ENCODE measurements around the gene TELO2.

DNA sequence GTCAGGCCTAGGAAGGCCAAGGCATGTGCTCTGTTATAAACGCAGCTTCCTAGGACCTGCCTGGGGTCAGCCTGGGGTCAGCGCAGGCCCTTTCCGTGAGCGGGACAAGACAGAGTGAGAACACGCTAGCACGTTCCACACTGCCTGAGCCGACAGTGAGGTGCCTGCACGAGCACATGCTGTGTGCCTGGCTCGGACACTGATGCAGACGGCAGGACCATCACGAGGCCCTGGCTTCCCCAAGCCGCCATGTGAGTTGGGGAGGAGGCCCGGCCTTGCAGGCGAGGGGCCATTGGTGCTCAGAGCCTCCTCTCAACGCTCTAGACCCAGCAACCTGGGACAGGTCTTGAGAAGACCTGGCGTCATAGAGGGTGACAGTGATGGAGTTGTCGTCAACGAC is 49.4 kb downstream of the TELO2 start:
- TF ChIP-seq, protein P1, sequence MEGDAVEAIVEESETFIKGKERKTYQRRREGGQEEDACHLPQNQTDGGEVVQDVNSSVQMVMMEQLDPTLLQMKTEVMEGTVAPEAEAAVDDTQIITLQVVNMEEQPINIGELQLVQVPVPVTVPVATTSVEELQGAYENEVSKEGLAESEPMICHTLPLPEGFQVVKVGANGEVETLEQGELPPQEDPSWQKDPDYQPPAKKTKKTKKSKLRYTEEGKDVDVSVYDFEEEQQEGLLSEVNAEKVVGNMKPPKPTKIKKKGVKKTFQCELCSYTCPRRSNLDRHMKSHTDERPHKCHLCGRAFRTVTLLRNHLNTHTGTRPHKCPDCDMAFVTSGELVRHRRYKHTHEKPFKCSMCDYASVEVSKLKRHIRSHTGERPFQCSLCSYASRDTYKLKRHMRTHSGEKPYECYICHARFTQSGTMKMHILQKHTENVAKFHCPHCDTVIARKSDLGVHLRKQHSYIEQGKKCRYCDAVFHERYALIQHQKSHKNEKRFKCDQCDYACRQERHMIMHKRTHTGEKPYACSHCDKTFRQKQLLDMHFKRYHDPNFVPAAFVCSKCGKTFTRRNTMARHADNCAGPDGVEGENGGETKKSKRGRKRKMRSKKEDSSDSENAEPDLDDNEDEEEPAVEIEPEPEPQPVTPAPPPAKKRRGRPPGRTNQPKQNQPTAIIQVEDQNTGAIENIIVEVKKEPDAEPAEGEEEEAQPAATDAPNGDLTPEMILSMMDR (IDR thresholded peaks at IDR 0.05; ENCODE audit: low read depth, low read length, poor library complexity, severe bottlenecking): no peak
- no peak for TF ChIP-seq EZH2phosphoT487 (IDR thresholded peaks at IDR 0.05; ENCODE audit: borderline replicate concordance, low read length)
